Muscle of back (tissue), 11 donors: ENCODE data around the gene SARM1. TPM values are rescaled to one million over a fixed set of nuclear protein-coding genes. Genes with fewer than 3 reads are reported as not detected.

Experiments
- DNase-seq, 3 donors: peaks; one replicate each; pipeline versions ENCODE4 v3.0.0 to v3.0.0-alpha.2; 2013
- polyA plus RNA-seq, 10 donors: library from polyadenylated mRNA; unstranded; fragments of 120-200 nt; gene quantifications; one replicate each; pipeline ENCODE4 v1.2.1, GENCODE V29; 2013; ENCODE audit not compliant: insufficient read length in 10 of 10

The SARM1 gene
- polyA plus RNA-seq, 10 donors: 4.8 to 8.5 (median 5.8) TPM

DNA sequence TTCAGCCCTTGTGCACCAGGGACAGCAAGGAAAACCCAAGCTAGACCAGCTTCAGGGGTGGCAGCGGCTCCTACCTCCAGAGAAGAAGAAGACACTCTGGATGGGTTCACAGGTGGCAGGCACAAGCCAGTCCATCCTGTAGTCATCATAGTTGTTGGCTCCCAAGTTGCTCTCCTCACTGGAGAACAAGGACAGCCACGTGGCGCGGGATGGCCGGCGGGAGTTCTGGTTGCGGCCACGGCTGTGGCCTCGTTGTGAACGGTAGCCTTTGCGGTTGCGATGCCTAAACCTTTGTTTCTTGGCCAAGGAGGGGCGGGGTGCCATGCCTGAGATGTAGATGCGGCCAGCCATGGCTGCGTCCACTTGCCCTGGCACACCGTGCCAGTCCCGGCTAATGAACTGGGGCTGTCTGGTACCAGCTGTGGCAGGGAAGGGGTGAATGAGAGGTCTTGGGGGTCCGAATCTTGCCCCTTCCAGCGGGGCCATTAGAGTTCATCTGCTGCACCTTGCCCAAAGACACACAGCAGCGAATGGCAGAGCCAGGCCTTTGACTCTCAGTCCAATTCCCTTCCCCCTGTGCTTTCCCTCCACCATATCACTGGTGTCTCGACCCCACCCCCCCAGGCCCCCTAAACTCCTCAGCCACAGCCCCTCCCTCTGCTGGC lies 3.7 kb upstream of the SARM1 start:
- DNase-seq: no peak

DNA sequence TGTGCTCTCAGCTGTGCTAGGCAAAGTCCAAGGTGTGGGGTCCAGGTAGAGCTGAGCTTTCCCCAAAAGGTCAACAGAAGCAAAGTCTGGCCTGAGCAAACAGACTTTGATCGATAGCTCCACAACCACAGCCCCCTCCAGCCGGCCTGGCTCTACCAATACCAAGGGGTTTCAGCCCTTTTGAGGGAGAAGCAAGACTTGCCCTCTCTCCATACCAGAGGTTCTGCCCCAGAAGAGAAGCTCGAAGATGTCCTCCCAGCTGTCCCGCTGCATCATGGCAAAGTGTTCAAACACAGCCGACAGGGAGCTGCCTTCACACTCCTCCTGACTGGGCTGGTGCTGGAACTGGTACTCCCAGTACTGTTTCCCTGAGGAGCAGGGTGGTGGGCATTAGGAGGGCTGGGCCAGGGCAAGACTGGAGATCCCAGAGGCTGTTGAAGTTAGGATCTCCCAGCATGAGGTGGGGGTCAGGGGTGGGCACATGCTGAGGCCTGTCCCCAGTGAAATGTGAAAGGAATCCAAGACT lies 3.1 kb upstream of the SARM1 start:
- DNase-seq: no peak

DNA sequence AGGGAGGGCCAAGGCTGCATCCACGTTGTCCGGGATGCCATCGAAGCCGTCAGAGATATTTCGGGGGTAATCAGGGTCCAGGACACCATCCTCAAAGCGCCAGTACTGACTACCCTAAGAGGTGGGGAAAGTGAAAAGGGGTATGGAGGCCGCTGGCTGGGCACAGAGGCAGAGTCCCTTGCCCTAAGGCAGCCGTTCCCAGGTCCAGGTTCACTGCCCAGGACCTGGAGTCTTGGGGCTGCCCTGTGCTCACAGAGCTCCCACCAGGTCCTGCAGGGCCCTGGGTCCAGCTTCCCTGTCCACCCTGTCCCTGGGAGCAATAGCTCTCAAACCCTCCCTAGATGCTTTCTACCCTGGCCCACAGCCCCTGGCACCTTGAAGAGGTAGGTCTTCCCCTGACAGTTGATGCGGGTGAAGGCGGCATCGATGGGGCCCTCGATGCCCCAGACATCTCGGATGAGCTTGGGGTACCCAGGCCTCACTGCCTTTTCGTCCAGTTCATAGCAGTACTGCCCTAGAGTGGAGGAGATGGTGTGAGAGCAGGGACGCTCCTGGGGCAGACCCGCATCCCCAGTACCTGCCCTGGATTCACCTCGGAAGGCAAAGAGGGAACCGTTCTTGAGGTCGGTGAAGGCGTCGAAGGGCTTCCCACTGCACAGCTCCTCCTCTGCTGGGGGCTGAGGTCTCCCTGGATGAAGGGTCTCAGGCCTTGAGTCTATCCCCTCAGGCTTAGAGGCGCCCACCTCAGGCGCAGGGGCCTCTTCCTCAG lies 2.4 kb upstream of the SARM1 start:
- DNase-seq: no peak

DNA sequence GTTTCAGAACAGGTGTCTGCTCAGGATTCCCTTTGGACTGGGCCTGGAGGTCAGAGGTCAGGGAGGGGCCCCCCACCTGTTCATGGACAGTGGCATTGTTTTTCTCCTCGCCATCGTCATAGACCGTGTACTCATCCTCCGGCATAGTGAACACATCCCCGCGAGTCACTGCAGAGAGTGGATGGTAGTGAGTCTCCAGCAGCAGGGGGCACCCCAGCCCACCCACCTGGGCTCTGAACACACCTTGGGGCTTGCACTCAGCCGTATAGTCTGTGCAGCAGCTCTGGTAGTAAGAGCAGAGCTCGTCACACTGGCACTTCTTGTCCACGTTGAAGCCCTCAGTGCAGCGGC lies 1.8 kb upstream of the SARM1 start:
- DNase-seq: no peak

DNA sequence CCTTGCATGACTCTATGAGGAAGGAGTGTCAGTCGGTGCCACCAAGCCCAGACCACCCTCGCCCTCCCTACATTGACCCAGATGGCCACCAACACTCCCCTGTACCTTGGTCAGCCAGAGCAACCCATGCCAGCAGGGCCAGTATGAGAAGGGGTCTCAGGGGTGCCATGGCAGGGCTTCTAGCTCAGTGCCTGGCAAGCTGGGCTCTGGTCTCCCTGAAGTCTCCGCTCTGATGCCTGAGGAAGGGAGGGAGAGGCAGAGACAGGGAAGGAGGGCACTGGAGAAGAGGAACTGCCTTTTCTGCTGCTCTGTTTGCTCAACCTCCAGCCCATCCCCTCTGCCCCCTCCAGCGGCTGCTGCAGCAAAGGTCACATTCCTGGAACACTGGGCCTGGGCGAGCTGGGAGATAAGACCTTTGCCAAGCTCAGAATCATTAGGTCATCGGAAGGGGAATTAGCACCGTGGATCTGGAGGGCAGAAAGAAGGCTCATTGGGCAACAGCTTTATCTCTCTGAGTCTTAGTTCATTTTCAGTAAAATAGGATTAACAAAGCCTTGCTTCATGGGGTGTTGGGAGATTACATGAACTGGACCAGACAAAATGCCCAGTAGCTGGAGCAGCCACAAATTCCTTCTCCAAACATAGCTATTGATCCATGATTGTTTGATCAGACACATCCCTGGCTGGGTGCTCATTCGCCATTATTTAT lies 1.3 kb upstream of the SARM1 start, which contains the start of gene VTN:
TSS of gene VTN (minus strand) at position 273 of the 709 bp plus-strand sequence. CDS start at position 169, 104 bp downstream.
- no peak for DNase-seq

DNA sequence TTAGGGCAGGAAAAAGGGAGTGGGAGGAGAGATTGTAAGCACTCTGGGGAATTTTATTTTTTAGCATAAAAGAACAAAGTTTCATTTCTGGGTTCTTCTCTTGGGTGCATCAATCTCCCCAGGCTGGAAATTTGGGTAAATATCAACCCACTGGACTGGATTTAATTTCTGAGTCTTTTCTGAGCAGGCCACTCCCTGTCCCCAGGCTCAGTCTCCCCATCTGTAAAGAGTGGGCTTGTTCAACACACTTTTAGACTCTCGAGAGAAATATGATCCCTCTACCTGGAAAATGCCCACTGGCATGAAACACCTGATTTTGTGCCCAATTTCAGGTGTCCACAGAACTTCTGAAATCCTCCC lies 770 bp upstream of the SARM1 start:
- no peak for DNase-seq

DNA sequence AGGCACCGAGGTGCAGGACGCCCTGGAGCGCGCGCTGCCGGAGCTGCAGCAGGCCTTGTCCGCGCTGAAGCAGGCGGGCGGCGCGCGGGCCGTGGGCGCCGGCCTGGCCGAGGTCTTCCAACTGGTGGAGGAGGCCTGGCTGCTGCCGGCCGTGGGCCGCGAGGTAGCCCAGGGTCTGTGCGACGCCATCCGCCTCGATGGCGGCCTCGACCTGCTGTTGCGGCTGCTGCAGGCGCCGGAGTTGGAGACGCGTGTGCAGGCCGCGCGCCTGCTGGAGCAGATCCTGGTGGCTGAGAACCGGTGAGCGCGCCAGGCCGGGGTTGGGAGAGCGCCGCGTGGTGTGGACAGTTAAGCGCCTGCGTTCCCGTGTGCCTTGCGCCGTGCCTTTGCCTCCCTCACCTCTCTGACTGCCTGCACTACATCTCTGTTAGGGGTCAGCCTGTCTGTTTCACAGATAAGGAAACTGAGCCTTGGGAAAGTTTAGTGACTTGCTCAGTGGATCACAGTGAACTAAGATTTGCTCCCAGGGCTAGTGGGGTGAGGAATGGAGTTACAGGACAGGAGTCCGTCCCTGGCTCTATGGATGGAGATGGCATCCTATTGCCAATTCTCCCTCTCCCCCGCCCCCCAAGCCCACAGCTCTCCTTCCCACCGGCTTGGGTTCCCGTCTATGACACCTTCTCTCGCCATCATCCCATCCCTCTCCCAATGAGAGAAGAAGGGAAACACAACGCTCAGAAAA lies 880 bp downstream of the SARM1 start:
- DNase-seq: peak in 2 of 3 donors; percentile 22 to 66

DNA sequence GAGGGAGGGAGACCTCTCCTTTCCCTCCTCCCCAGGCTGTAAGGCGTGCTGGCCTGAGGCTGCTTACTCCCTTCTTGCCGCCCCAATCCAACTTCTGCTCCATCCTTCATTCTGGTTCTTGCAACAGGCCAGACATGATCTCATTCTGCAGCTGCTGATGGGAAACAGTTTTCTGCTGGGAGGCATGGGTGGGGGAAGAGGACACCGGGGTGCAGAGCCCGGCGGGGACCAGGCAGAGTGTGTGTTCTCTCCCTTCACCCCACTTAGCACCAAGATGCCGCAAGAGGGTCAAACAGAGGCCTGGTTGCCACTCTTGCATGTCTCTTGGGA lies 1.4 kb downstream of the SARM1 start:
- no peak for DNase-seq

DNA sequence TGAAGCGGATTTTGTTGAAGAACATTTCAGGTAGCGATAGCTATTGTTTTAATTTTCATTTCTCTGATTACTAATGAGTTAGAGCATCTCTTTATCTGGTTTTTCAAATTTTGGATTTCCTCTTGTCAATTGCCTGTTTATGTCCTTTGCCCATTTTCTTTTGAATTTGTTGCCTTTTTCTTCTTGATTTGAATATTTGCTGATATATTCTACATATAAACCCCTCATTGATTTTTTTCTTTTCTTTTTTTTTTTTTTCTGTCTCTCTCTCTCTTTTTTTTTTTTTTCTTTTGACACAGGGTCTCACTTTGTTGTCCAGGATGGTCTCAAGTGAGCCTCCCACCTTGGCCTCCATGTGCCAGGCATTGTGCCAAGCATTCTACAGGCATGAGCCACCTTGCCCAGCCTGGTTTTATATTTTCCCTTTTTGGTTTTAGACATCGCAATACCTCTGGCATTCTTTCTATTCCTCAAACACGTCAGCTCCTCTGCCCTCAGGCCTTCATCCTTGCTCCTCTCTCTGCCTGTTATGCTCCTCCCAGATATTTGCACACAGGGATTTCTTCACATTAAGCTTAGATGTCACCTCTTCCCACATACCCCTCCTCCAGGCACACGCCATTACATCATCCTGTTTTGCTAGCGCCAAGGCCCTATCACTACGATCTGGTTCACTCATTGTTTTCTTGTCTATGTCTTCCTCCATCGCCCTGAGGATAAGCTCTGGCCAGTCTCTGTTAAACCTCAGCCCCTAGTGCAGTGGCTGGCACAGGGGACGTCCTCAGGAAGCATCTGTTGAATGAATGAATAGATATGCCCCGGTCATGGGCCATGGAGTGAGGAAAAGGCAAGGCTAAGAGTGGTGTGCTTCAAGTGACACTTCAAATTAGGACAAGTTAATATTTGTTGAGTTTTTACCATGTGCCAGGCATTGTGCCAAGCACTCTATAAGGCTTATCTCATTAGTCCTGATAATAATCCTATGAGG lies 8.6 kb downstream of the SARM1 start:
- DNase-seq: no peak

DNA sequence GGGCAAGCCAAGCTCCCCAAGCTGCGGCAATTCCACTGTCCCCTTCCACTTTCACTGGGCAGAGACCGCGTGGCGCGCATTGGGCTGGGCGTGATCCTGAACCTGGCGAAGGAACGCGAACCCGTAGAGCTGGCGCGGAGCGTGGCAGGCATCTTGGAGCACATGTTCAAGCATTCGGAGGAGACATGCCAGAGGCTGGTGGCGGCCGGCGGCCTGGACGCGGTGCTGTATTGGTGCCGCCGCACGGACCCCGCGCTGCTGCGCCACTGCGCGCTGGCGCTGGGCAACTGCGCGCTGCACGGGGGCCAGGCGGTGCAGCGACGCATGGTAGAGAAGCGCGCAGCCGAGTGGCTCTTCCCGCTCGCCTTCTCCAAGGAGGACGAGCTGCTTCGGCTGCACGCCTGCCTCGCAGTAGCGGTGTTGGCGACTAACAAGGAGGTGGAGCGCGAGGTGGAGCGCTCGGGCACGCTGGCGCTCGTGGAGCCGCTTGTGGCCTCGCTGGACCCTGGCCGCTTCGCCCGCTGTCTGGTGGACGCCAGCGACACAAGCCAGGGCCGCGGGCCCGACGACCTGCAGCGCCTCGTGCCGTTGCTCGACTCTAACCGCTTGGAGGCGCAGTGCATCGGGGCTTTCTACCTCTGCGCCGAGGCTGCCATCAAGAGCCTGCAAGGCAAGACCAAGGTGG lies 9.8 kb downstream of the SARM1 start:
- DNase-seq: peak in 1 of 3 donors; percentile 38

DNA sequence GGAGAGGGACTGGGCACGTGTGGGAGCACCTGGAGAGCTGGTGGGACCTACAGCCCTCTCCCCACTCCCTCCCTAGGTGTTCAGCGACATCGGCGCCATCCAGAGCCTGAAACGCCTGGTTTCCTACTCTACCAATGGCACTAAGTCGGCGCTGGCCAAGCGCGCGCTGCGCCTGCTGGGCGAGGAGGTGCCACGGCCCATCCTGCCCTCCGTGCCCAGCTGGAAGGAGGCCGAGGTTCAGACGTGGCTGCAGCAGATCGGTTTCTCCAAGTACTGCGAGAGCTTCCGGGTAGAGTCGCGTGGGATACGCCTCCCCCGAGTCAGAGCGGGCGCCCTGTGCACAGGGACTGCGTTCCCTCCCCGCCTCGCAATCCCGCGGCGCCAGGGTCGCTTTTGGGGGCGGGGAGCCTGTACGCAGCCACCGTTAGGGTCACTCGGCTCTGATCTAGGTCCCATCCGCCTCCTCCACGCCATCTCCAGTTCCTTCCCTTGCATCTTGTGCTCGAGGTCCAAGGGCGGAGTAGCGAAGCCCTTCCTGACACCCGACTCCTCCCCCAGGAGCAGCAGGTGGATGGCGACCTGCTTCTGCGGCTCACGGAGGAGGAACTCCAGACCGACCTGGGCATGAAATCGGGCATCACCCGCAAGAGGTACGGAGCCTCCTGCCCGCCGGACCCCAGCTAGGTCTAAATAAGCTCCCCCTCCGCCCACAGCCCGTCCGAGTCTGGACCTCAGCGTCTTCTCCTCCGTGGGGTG lies 13.0 kb downstream of the SARM1 start:
- peak in 1 of 3 donors; percentile 21 for DNase-seq

DNA sequence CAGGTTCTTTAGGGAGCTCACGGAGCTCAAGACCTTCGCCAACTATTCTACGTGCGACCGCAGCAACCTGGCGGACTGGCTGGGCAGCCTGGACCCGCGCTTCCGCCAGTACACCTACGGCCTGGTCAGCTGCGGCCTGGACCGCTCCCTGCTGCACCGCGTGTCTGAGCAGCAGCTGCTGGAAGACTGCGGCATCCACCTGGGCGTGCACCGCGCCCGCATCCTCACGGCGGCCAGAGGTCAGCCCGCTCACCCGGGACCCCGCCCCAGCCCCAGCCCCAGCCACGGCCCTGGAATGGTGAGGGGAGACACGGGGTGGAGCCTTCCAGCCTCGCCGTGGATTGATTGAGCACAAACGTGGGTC lies 13.5 kb downstream of the SARM1 start:
- DNase-seq: no peak

DNA sequence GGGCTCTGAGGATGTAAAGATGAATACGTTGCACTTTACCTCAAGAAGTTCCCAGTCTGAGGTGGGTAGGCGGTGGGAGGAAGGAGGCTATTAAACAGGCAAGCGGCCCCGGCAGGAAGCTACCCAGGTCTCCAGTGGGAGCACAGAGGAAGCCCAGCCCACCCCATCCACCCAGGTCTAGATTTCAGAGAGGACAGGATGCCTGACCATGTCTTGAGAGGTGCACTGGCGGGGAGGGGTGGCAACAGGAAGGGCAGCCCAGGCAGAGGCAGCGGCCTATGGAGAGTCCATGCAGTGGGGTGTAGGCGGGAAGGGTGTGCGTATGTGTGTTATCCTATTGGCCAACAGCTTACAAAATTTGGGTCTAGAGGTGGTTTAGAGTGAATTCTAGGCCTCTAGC lies 13.9 kb downstream of the SARM1 start:
- DNase-seq: no peak

DNA sequence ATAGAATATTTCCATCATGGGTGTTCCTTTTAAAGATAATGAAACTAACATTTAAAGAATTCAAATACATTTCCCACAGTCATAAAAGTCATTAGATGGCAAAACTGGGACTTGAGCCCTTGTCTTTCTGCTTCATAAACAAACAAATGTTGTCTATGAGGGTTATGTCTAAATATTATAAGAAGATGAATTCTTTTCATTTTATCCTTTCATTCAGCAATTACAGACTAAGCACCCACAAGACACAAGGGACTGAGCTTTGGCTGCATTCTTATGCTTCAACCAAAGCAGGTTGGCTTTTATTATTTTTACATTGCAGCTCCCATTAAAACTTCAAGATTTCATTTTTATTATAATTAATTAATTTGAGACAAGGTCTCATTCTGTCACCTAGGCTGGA lies 14.9 kb downstream of the SARM1 start:
- no peak for DNase-seq

DNA sequence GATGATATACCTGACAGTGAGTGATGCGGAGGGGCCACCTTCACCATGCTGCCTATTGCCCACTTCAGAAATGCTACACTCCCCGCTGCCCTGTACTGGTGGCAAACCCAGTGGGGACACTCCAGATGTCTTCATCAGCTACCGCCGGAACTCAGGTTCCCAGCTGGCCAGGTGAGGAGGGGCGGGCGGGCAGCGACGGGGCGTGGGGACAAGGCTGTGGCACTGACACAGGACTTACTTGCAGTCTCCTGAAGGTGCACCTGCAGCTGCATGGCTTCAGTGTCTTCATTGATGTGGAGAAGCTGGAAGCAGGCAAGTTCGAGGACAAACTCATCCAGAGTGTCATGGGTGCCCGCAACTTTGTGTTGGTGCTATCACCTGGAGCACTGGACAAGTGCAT lies 16.6 kb downstream of the SARM1 start:
- no peak for DNase-seq

DNA sequence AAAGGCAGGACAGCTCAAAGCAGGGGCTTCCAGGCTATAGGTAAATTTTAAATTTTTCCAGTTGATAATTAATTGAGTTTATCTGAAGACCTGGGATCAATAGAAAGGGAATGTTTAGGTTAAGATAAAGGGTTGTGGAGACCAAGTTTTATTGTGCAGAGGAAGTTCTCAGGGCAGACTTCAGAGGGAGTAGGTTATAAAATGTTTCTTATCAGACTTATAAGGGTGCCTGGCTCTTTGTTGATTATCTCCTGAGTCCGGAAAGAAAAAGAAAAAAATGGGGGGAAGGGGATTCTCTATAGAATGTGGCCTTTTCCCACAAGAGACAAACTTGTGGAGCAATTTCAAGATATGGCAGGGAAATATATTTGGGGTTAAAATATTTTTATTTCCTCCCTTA lies 18.6 kb downstream of the SARM1 start:
- no peak for DNase-seq

DNA sequence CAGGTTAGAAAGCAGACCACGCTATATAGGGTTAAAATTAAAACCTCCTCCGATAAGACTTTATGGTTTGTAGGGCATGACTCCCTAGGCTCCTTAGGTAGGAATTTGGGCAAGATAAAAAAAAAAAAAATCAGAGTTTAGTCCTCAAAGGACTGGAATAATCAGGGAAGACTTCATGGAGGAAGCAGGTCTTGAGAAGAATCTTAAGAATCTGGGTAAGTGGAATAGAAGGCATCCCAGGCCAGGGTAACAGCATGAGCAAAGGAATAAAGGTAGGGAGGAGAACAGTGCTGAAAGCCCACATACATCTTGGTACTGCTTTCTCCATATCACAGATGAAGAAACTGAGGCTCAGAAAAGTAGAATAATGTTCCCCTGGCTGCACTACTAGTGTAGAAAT lies 19.1 kb downstream of the SARM1 start:
- no peak for DNase-seq

DNA sequence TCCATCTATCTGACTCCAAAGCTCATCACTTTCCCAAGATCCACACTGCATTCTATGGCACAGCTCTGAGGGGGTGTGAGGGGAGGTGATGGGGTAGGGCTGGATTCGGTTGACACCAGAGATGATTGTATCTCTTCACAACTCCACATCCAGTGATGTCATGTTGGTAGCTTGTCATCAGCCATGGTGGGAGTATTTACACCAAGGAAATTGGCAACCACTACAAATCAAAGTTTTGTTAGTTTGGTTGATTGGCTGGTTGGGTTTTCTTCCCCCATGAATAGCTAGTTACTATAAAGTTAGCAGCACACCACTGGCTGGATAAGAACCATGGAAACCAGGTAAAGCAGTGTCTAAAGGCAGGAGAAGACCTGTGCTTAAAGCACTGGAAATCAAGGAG lies 19.5 kb downstream of the SARM1 start:
- no peak for DNase-seq

DNA sequence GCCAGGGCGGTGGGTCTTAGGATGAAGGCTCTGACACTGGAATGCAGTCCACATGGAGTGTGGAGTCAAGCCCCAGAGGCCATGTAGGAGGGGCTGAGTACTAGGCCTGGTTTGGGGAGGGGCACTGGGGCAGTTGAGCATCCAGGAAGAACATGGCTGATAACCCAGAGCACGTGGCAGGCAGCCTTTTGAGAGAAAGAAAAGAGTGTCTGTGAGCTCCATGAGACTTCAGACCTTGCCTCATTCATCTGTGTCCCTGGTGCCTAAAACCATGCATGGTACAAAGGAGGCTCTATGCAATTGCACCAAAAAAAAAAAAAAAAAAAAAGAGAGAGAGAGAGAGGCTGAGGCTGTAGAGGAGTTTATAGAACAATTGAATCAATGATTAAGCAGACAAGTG lies 19.9 kb downstream of the SARM1 start:
- no peak for DNase-seq

DNA sequence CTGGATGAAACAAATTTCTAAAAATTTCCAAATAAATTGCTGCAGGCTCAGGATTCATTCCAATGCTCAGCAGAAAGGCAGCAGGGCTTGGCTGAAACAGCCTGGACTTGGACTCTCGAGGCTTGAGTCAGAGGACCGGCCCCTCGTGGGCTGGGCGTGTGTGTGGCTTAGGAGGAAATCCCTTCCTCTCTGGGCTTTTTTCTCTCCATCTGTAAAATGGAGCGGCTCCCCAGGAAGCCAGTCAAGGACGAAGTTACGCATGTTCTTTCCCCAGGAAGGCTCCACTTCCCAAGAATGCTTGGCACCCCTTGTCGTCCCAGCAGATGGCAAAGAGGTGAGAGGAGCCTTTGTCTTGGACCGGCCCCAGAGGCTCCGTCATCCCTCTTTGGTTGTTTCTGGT lies 21.0 kb downstream of the SARM1 start:
- DNase-seq: no peak
